GM21360 (cell line): Measurements from ENCODE around the gene FNDC3A.
A peak's percentile ranks its signal among the peaks of the same experiment; 100 is the strongest.

Experiments used
- ATAC-seq: cut with Tn5 transposase; IDR thresholded peaks from one replicate; pipeline ENCODE4 v1.9.1; 2021; ENCODE audit warnings: mild to moderate bottlenecking, moderate library complexity; ENCODE audit not compliant: unreplicated experiment

FNDC3A gene

GRCh38 chr13:49246850-49247642 is 271.3 kb downstream of the FNDC3A start:
- ATAC-seq, result peak; percentile 40

GRCh38 chr13:49247643-49248621 is 272.2 kb downstream of the FNDC3A start, which contains the start of gene CDADC1:
Gene CDADC1, plus strand, starts transcription at chr13:49247925. Its CDS starts 113 bp downstream, at chr13:49248038.
- ATAC-seq, result peak; percentile 88

GRCh38 chr13:49248622-49249002 is 272.9 kb downstream of the FNDC3A start:
- no peak for ATAC-seq

GRCh38 chr13:49251326-49251725 is 275.6 kb downstream of the FNDC3A start:
- ATAC-seq, result no peak

- no peak for ATAC-seq
Measured at GRCh38 chr13:49253310-49253709, 277.6 kb downstream of the FNDC3A start.

GRCh38 chr13:49254007-49254406 is 278.3 kb downstream of the FNDC3A start:
- ATAC-seq, result no peak

GRCh38 chr13:49256841-49257240 is 281.1 kb downstream of the FNDC3A start:
- ATAC-seq, result no peak

- no peak for ATAC-seq
Measured at GRCh38 chr13:49258089-49258796, 282.5 kb downstream of the FNDC3A start.
